ENCODE measurements around the gene MDFIC2.

GRCh38 chr3:70250492-70250891, 61.9 kb downstream of the MDFIC2 start:
- TF ChIP-seq CTCF (conservative IDR thresholded peaks at IDR 0.05; ENCODE audit: low read depth in 2 of 2) (no peak), POLR2AphosphoS5 (IDR thresholded peaks at IDR 0.05; ENCODE audit: low read depth) (no peak), EZH2phosphoT487 (IDR thresholded peaks at IDR 0.05; ENCODE audit: unreplicated experiment) (no peak), EZH2 (IDR thresholded peaks at IDR 0.05; ENCODE audit: low read depth, unreplicated experiment) (no peak)
